SK-N-SH (cell line): ENCODE measurements around the gene ANKRD11. TPM values are rescaled to one million over a fixed set of nuclear protein-coding genes. Genes with fewer than 3 reads are reported as not detected.

ENCODE experiments used
- CTCF ChIA-PET: fragments of 300-600, 350-600 bp; formaldehyde crosslinking; extraction: SDS; loops from one replicate; lab custom pipeline; 2021; lab: Yijun Ruan, JAX
- POLR2A ChIA-PET: fragments of 350-600 bp; sonication (Branson Sonifier 250); formaldehyde crosslinking; extraction: SDS; loops from one replicate; lab custom pipeline; 2020; ENCODE audit warnings: antibody characterized with exemption, inconsistent platforms; lab: Yijun Ruan, JAX
- DNase-seq: peaks from one replicate; pipeline ENCODE4 v3.0.0; 2012
- H2AFZ ChIP-seq: fragments of 200-600 bp; sonication (generic); 2 replicates; pipeline ENCODE4 v1.8.1; 2016; ENCODE audit warnings: antibody characterized with exemption, mild to moderate bottlenecking, low read depth
- H3F3A ChIP-seq: fragments of 200-600 bp; sonication (generic); replicated peaks from 2 replicates; pipeline ENCODE3; 2016; ENCODE audit warnings: antibody characterized with exemption, mild to moderate bottlenecking; ENCODE audit not compliant: insufficient read depth
- H3K27ac ChIP-seq, 2 experiments: fragments of 200-500 bp in 1 of 2; fragments of 200-600 bp in 1 of 2; sonication (Bioruptor generic) in 1 of 2; sonication (generic), shearing (Covaris generic) in 1 of 2; 2 replicates each; pipeline versions ENCODE4 v1.5.1 to v1.6.1; 2014 to 2016; ENCODE audit warnings: low read depth in 2 of 2, inconsistent platforms in 1 of 2, low read length in 1 of 2, mild to moderate bottlenecking in 1 of 2, mixed read lengths in 1 of 2
- H3K27me3 ChIP-seq: fragments of 200-600 bp; sonication (generic), shearing (Covaris generic); 2 replicates; pipeline ENCODE4 v1.6.1; 2016; ENCODE audit warnings: mixed run types; ENCODE audit not compliant: insufficient read depth
- H3K36me3 ChIP-seq, 2 experiments: fragments of 200-500 bp in 1 of 2; fragments of 200-600 bp in 1 of 2; sonication (Bioruptor generic) in 1 of 2; sonication (generic) in 1 of 2; replicated peaks in 1 of 2; 2 replicates each; pipeline versions ENCODE3 to v1.5.1; 2014 to 2016; ENCODE audit warnings: low read length in 1 of 2, mild to moderate bottlenecking in 1 of 2; ENCODE audit not compliant: insufficient read depth in 2 of 2, control insufficient read depth in 1 of 2
- H3K4me1 ChIP-seq, 2 experiments: fragments of 200-500 bp in 1 of 2; fragments of 200-600 bp in 1 of 2; sonication (Bioruptor generic) in 1 of 2; sonication (generic), shearing (Covaris generic) in 1 of 2; 2 replicates each; pipeline versions ENCODE4 v1.5.1 to v1.6.1; 2014 to 2016; ENCODE audit warnings: low read depth in 1 of 2, low read length in 1 of 2, mixed run types in 1 of 2; ENCODE audit not compliant: insufficient read depth in 2 of 2, control insufficient read depth in 1 of 2
- H3K4me2 ChIP-seq: fragments of 200-600 bp; sonication (generic), shearing (Covaris generic); 2 replicates; pipeline ENCODE4 v1.6.1; 2017; ENCODE audit warnings: mixed run types
- H3K4me3 ChIP-seq, 2 experiments: fragments of 200-500 bp in 1 of 2; fragments of 200-600 bp in 1 of 2; sonication (Bioruptor generic) in 1 of 2; sonication (generic), shearing (Covaris generic) in 1 of 2; 2 replicates each; pipeline versions ENCODE4 v1.5.1 to v1.8.1; 2014 to 2016; ENCODE audit warnings: low read depth in 2 of 2, inconsistent platforms in 1 of 2, low read length in 1 of 2, mild to moderate bottlenecking in 1 of 2, mixed read lengths in 1 of 2, moderate library complexity in 1 of 2
- H3K79me2 ChIP-seq: fragments of 200-600 bp; sonication (generic); 2 replicates; pipeline ENCODE4 v1.8.1; 2017; ENCODE audit warnings: mild to moderate bottlenecking; ENCODE audit not compliant: insufficient read depth
- H3K9ac ChIP-seq: fragments of 200-600 bp; sonication (generic); 2 replicates; pipeline ENCODE4 v1.6.1; 2017; ENCODE audit warnings: mixed run types
- H3K9me2 ChIP-seq: fragments of 200-600 bp; sonication (generic); 2 replicates; pipeline ENCODE4 v1.6.1; 2017; ENCODE audit warnings: mixed run types
- H3K9me3 ChIP-seq: fragments of 200-600 bp; sonication (generic); 2 replicates; pipeline ENCODE4 v1.6.1; 2017; ENCODE audit warnings: mixed run types, mild to moderate bottlenecking, moderate library complexity
- H4K20me1 ChIP-seq: fragments of 200-600 bp; sonication (generic); 2 replicates; pipeline ENCODE4 v1.6.1; 2017; ENCODE audit warnings: mild to moderate bottlenecking, mixed run types; ENCODE audit not compliant: insufficient read depth
- CHD2 ChIP-seq: fragments of 150-350 bp; IDR thresholded peaks from 2 replicates; pipeline ENCODE4 v1.6.1; 2018; ENCODE audit warnings: low read length; ENCODE audit not compliant: partially characterized antibody
- CTCF ChIP-seq: fragments of 200-600 bp; sonication (generic); IDR thresholded peaks from 2 replicates; pipeline ENCODE4 v1.6.1; 2017; ENCODE audit warnings: antibody characterized with exemption, mild to moderate bottlenecking, moderate library complexity
- ELF1 ChIP-seq: IDR thresholded peaks from 2 replicates; pipeline ENCODE4 v1.4.0; 2012
- EP300 ChIP-seq, 2 experiments: IDR thresholded peaks; 2 replicates each; pipeline versions ENCODE4 v1.4.0 to v1.6.1; 2012; ENCODE audit warnings: borderline replicate concordance in 1 of 2, low read depth in 1 of 2, low read length in 1 of 2
- FOXJ3 ChIP-seq: sonication (generic); formaldehyde crosslinking; IDR thresholded peaks from 2 replicates; pipeline ENCODE4 v1.5.1; 2020; ENCODE audit warnings: mild to moderate bottlenecking, missing genetic modification reagents
- FOXM1 ChIP-seq: IDR thresholded peaks from 2 replicates; pipeline ENCODE4 v1.4.0; 2012; ENCODE audit warnings: low read depth, mild to moderate bottlenecking
- GABPA ChIP-seq: IDR thresholded peaks from 2 replicates; pipeline ENCODE4 v1.4.0; 2012; ENCODE audit warnings: low read depth, mild to moderate bottlenecking
- GATA2 ChIP-seq: sonication (generic); formaldehyde crosslinking; IDR thresholded peaks from 2 replicates; pipeline ENCODE4 v1.5.0; 2020; ENCODE audit warnings: mild to moderate bottlenecking, missing genetic modification reagents
- MAX ChIP-seq: IDR thresholded peaks from 2 replicates; pipeline ENCODE4 v1.4.0; 2012; ENCODE audit warnings: low read depth
- MEF2A ChIP-seq: IDR thresholded peaks from 2 replicates; pipeline ENCODE4 v1.4.0; 2012; ENCODE audit warnings: low read depth, borderline replicate concordance
- POLR2AphosphoS5 ChIP-seq: IDR thresholded peaks from 2 replicates; pipeline ENCODE4 v1.6.1; 2012; ENCODE audit warnings: low read depth, low read length
- RAD21 ChIP-seq: IDR thresholded peaks from 2 replicates; pipeline ENCODE4 v1.6.1; 2012; ENCODE audit warnings: mild to moderate bottlenecking, low read length
- RCOR1 ChIP-seq: fragments of 150-350 bp; IDR thresholded peaks from 2 replicates; pipeline ENCODE4 v1.6.1; 2017; ENCODE audit warnings: antibody characterized with exemption, low read length
- RXRA ChIP-seq: IDR thresholded peaks from 2 replicates; pipeline ENCODE4 v1.4.0; 2012; ENCODE audit warnings: low read depth, mild to moderate bottlenecking, borderline replicate concordance
- SMC3 ChIP-seq: IDR thresholded peaks from 2 replicates; pipeline ENCODE4 v1.6.1; 2012; ENCODE audit warnings: low read depth, low read length, improper control_type of control experiment
- TAF1 ChIP-seq: IDR thresholded peaks from 2 replicates; pipeline ENCODE4 v1.6.1; 2012; ENCODE audit warnings: low read depth, mild to moderate bottlenecking, low read length, moderate library complexity, borderline replicate concordance
- TEAD4 ChIP-seq: IDR thresholded peaks from 2 replicates; pipeline ENCODE4 v1.4.0; 2012; ENCODE audit warnings: mild to moderate bottlenecking, borderline replicate concordance; ENCODE audit not compliant: insufficient read depth
- USF1 ChIP-seq: IDR thresholded peaks from 2 replicates; pipeline ENCODE4 v1.4.0; 2012; ENCODE audit warnings: low read depth, borderline replicate concordance
- YY1 ChIP-seq: IDR thresholded peaks from 2 replicates; pipeline ENCODE4 v1.4.0; 2012; ENCODE audit warnings: low read depth, mild to moderate bottlenecking
- ZBTB33 ChIP-seq: IDR thresholded peaks from 2 replicates; pipeline ENCODE4 v1.4.0; 2012; ENCODE audit warnings: low read depth, borderline replicate concordance
- WGBS: methylation state at CpG from one replicate; pipeline ENCODE4 v1.1.6; 2017; ENCODE audit warnings: low lambda C conversion rate; 5-methylcytosine and 5-hydroxymethylcytosine counted together
- polyA plus RNA-seq, 3 experiments: library from polyadenylated mRNA; depleted of rRNA; stranded (reverse); fragments of >200 nt; gene quantifications; 2 replicates each; pipeline ENCODE4 v1.2.3, GENCODE V29; 2012

The ANKRD11 gene
- polyA plus RNA-seq, 1 of the 3 experiments (the other 2 are of a cell fraction): 50.2 TPM

GRCh38 chr16:89386306-89387185 lies 103.8 kb downstream of the ANKRD11 start:
- Histone ChIP-seq H3K4me3 (no peak overlapping the region), H3K4me1 (peaks cover 10 to 20% of the 10 kb centered on the region in 2 experiments; a peak in 2 of 4 replicates), H3K36me3 (no peaks in the 10 kb centered on the region), H3K27me3 (no peaks in the 10 kb centered on the region), H3K4me2 (no peak overlapping the region), H3F3A (no peaks in the 10 kb centered on the region), H3K9me2 (no peaks in the 10 kb centered on the region), H4K20me1 (peaks cover 96% of the 10 kb centered on the region), H3K27ac (no peak overlapping the region), H2AFZ (no peak overlapping the region)
- WGBS: 86% methylated on average over 15 of the region's 21 CpGs
- no peak for TF ChIP-seq FOXJ3 (CRISPR knock-in tag)
- TF ChIP-seq SMC3: no peak
- TF ChIP-seq MEF2A: no peak
- TF ChIP-seq, all 33 proteins: peak for 0
- H3K9ac ChIP-seq: no peak overlapping the region
- no peaks in the 10 kb centered on the region for H3K9me3 ChIP-seq
- ChIA-PET CTCF (no interaction called here), POLR2A (no interaction called here)
- no peak for DNase-seq
- H3K79me2 ChIP-seq: peaks cover 93% of the 10 kb centered on the region

GRCh38 chr16:89385712-89386111 lies 104.6 kb downstream of the ANKRD11 start:
- peaks cover 96% of the 10 kb centered on the region for H4K20me1 ChIP-seq
- H3K9ac ChIP-seq: no peak overlapping the region
- no peak overlapping the region for H3K27ac ChIP-seq
- no peak overlapping the region for H2AFZ ChIP-seq
- ChIA-PET POLR2A (no interaction called here), CTCF (no interaction called here)
- H3K36me3 ChIP-seq: no peaks in the 10 kb centered on the region
- 99% methylated on average over 11 of the region's 21 CpGs for WGBS
- H3K9me2 ChIP-seq: no peaks in the 10 kb centered on the region
- no peak overlapping the region for H3K4me2 ChIP-seq
- peaks cover 93% of the 10 kb centered on the region for H3K79me2 ChIP-seq
- H3K27me3 ChIP-seq: no peaks in the 10 kb centered on the region
- no peaks in the 10 kb centered on the region for H3F3A ChIP-seq
- TF ChIP-seq ELF1 (no peak), MEF2A (no peak), YY1 (no peak), GABPA (no peak), USF1 (no peak), EP300 (IDR thresholded peaks at IDR 0.05; ENCODE audit: borderline replicate concordance in 1 of 2, low read depth in 1 of 2, low read length in 1 of 2) (no peak), RAD21 (no peak), CTCF (no peak), ZBTB33 (no peak), RCOR1 (no peak), FOXM1 (no peak), GATA2 (no peak), SMC3 (no peak), POLR2AphosphoS5 (no peak), TAF1 (no peak), RXRA (no peak), CHD2 (no peak), TEAD4 (no peak), MAX (no peak)
- no peak overlapping the region for H3K4me3 ChIP-seq
- peaks cover 10 to 21% of the 10 kb centered on the region in 2 experiments; a peak in 2 of 4 replicates for H3K4me1 ChIP-seq
- H3K9me3 ChIP-seq: no peaks in the 10 kb centered on the region
- DNase-seq: no peak
